Suprapubic skin (tissue), 4 donors: Measurements from ENCODE around the gene MAOA. TPM values are rescaled to one million over a fixed set of nuclear protein-coding genes. Genes with fewer than 3 reads are reported as not detected.

Experiments used
- DNase-seq, 2 donors: peaks; one replicate each; pipeline ENCODE4 v3.0.0-alpha.2; 2019; ENCODE audit warnings: low spot score in 2 of 2
- H3K27ac ChIP-seq: fragments of 200-600 bp; sonication (generic); one replicate; pipeline ENCODE4 v1.5.1; 2019
- H3K27me3 ChIP-seq: fragments of 200-600 bp; sonication (generic); one replicate; pipeline ENCODE4 v1.5.1; 2019
- H3K36me3 ChIP-seq: fragments of 200-600 bp; sonication (generic); one replicate; pipeline ENCODE4 v1.5.1; 2019
- H3K4me1 ChIP-seq: fragments of 200-600 bp; sonication (generic); one replicate; pipeline ENCODE4 v1.5.1; 2019
- H3K4me3 ChIP-seq: fragments of 200-600 bp; sonication (generic); one replicate; pipeline ENCODE4 v1.5.1; 2019; ENCODE audit warnings: mild to moderate bottlenecking
- H3K9me3 ChIP-seq: fragments of 200-600 bp; sonication (generic); one replicate; pipeline ENCODE4 v1.5.1; 2019
- POLR2A ChIP-seq, 2 donors: fragments of 450-650 bp; IDR thresholded peaks; one replicate each; pipeline ENCODE4 v1.6.1; 2017; ENCODE audit warnings: antibody characterized with exemption in 2 of 2, mild to moderate bottlenecking in 2 of 2, moderate library complexity in 2 of 2
- WGBS: methylation state at CpG from one replicate; pipeline ENCODE4 v1.1.5; 2018; 5-methylcytosine and 5-hydroxymethylcytosine counted together
- total RNA-seq, 4 donors: library from RNA; depleted of rRNA; stranded (reverse); fragments of >200 nt; gene quantifications; one replicate each; pipeline ENCODE4 v1.1.0, GENCODE V29; 2016

The MAOA gene
- total RNA-seq, 4 donors from 2014 or later = 123 to 166 (median 132) TPM

DNA sequence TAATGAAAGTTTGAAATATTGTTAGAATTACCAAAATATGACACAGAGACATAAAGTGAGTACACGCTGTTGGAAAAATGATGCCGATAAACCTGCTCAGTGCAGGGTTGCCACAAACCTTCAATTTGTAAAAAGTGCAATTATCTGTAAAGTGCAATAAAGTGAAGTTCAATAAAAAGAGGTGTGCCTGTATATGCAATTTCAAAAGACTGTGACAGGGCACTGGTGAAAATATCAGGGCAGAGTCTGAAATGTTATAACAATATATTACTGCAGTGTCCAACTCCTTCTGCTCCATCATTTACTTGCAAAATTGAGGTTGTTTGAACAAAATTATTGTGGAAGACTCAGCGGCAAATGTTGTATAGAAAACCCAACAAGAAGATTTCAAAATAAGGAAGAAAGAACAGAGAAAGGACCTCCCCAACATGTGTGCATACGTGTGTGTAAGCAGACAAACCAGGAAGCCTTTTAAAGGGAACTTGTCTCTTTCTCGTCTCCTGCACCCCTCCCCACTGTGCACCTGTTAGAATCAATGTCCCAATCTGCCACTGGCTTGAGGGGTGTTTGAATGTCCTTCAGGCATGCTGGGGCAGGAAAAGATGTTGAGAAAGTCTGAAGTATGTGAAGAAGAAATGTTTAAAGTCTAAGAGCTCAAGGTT is 130.0 kb downstream of the MAOA start:
- no peak for DNase-seq
- no peaks in the 10 kb centered on the region for H3K4me1 ChIP-seq
- H3K4me3 ChIP-seq = no peak overlapping the region
- no peak overlapping the region for H3K27ac ChIP-seq
- no peaks in the 10 kb centered on the region for H3K27me3 ChIP-seq
- no peak for TF ChIP-seq POLR2A (IDR thresholded peaks at IDR 0.05)
- H3K9me3 ChIP-seq = no peaks in the 10 kb centered on the region
- no peaks in the 10 kb centered on the region for H3K36me3 ChIP-seq
- WGBS = 80% methylated on average over 5 of the region's 5 CpGs

Other genes starting within 250 kb of the MAOA start
- 1 to 10 TPM; 1.9 to 4.5 (median 2.1) TPM for gene MAOB, start 226.2 kb downstream of the MAOA start, total RNA-seq